ENCODE measurements around the gene MTHFD2.
"Not testable (repeated sequence)": the region's sequence is repeated elsewhere in the genome, so short reads cannot be mapped to it uniquely, and the experiment has no call there.

- TF ChIP-seq POLR2AphosphoS5 (IDR thresholded peaks at IDR 0.05; ENCODE audit: borderline replicate concordance, low read depth, low read length); EZH2 (IDR thresholded peaks at IDR 0.05): not testable (repeated sequence)
Observed at GRCh38 chr2:74229865-74230264, 31.4 kb downstream of the MTHFD2 start.

Data from SK-N-MC (cell line).